Caco-2 (cell line): ENCODE results near the gene NFIA. TPM values are rescaled to one million over a fixed set of nuclear protein-coding genes. Genes with fewer than 3 reads are reported as not detected.

Source experiments
- BruUV-seq: library from RNA; stranded (reverse); fragments of 400-500 nt; replicated peaks from 2 replicates; lab custom pipeline; 2021; lab: Mats Ljungman, UMichigan
- CTCF ChIA-PET: fragments of 300-600 bp; sonication (Branson Sonifier 250); formaldehyde crosslinking; loops from one replicate; lab custom pipeline; 2022; ENCODE audit warnings: antibody characterized with exemption; lab: Charles Lee
- POLR2A ChIA-PET: fragments of 300-600 bp; sonication (Branson Sonifier 250); formaldehyde crosslinking; loops from one replicate; lab custom pipeline; 2022; ENCODE audit warnings: antibody characterized with exemption; lab: Charles Lee
- DNase-seq, 2 experiments: peaks; one replicate each; pipeline versions ENCODE4 v3.0.0 to v3.0.0-alpha.2; 2020 to 2022
- H3K27me3 ChIP-seq: replicated peaks from 2 replicates; pipeline ENCODE4 v1.6.0; 2011; ENCODE audit warnings: low read length; ENCODE audit not compliant: control insufficient read depth, insufficient read depth
- H3K36me3 ChIP-seq: 2 replicates; pipeline ENCODE4 v1.5.1; 2011; ENCODE audit warnings: low read length; ENCODE audit not compliant: control insufficient read depth, insufficient read depth
- H3K4me1 ChIP-seq: fragments of 250-450 bp; sonication (Bioruptor Pico); 2 replicates; pipeline ENCODE4 v1.5.1; 2020; ENCODE audit warnings: mild to moderate bottlenecking
- H3K4me3 ChIP-seq: 2 replicates; pipeline ENCODE4 v1.5.1; 2011; ENCODE audit warnings: low read depth, mild to moderate bottlenecking, control low read depth, low read length
- H3K9me3 ChIP-seq: fragments of 250-450 bp; sonication (Bioruptor Pico); 2 replicates; pipeline ENCODE4 v1.5.1; 2020; ENCODE audit warnings: mild to moderate bottlenecking, moderate library complexity
- H3K27ac Mint-ChIP-seq: one replicate; pipeline ENCODE4 v1.8.0; 2022; ENCODE audit warnings: mixed read lengths; ENCODE audit not compliant: unreplicated experiment
- H3K27me3 Mint-ChIP-seq: one replicate; pipeline ENCODE4 v1.8.0; 2022; ENCODE audit warnings: mixed read lengths; ENCODE audit not compliant: insufficient read depth, unreplicated experiment
- H3K36me3 Mint-ChIP-seq: one replicate; pipeline ENCODE4 v1.8.0; 2022; ENCODE audit warnings: mild to moderate bottlenecking, mixed read lengths; ENCODE audit not compliant: insufficient read depth, unreplicated experiment
- H3K4me1 Mint-ChIP-seq: one replicate; pipeline ENCODE4 v1.8.0; 2022; ENCODE audit warnings: low read depth, mixed read lengths; ENCODE audit not compliant: unreplicated experiment
- H3K4me3 Mint-ChIP-seq: one replicate; pipeline ENCODE4 v1.8.0; 2022; ENCODE audit warnings: mild to moderate bottlenecking, moderate library complexity, mixed read lengths; ENCODE audit not compliant: unreplicated experiment
- H3K9me3 Mint-ChIP-seq: one replicate; pipeline ENCODE4 v1.8.0; 2022; ENCODE audit warnings: mixed read lengths; ENCODE audit not compliant: unreplicated experiment
- intact Hi-C: fragments of 100-400 bp; cut with micrococcal nuclease; formaldehyde crosslinking; loops from one replicate; pipeline ENCODE4 v1.10.0; 2022; ENCODE audit not compliant: unreplicated experiment
- total RNA-seq: library from RNA; stranded (reverse); gene quantifications from 2 replicates; pipeline ENCODE4 v1.2.3, GENCODE V29; 2022
- TF ChIP-seq, protein P1 (sequence below), 2 experiments: fragments of 200-600 bp in 1 of 2; IDR thresholded peaks; 1 replicate in 1 of 2; 2 replicates in 1 of 2; pipeline versions ENCODE4 v1.5.1 to v1.8.0; 2011 to 2022; ENCODE audit warnings: antibody characterized with exemption in 1 of 2, control low read depth in 1 of 2, inconsistent platforms in 1 of 2, low read depth in 1 of 2, low read length in 1 of 2, mild to moderate bottlenecking in 1 of 2, moderate library complexity in 1 of 2; ENCODE audit not compliant: insufficient read depth in 1 of 2, severe bottlenecking in 1 of 2, unreplicated experiment in 1 of 2

The NFIA gene
- total RNA-seq, 1 experiment from 2014 or later, result 1.4 TPM

DNA sequence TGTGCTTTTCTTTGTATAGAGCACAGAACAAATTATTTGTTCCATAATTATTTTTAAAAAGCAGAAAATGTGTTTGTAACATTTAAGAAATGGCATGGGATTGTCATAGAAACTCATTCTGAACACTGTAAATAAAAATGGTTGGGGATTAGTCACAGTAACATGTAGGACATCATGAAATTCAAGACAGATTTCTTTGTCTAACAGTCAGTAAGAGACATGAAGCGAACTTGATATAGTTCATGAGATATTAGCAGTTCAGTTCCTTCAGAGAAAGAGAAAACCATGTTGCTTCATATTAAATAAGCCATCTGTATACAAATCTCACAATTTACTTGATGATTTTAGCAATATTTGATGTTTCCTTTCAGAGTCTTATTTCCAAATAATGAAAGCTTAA is 19.7 kb downstream of the NFIA start:
- CTCF ChIA-PET, result no interaction called here
- no peaks in the 10 kb centered on the region for H3K27me3 Mint-ChIP-seq
- no peak overlapping the region for H3K27ac Mint-ChIP-seq

DNA sequence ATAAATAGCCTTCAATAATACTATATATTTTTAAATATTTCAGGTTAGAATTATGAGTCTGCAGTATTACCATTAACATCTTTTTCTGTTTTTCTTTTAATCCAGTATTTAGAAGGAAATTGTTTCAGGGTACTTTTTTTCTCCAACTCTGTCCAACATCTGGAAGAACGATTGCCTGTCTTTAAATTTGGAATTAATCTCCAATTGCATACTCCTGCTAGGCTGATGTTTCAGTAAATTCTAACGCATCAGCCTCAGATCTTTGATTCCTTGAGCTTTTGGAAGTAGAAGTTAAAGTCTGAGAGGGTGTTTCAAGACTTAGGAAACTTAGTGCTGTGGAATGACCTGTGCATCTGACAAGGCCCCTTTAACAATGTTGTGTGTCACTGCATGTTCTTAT is 20.3 kb downstream of the NFIA start:
- no peaks in the 10 kb centered on the region for H3K36me3 ChIP-seq
- Mint-ChIP-seq H3K27me3 (no peaks in the 10 kb centered on the region), H3K4me1 (no peaks in the 10 kb centered on the region), H3K36me3 (no peaks in the 10 kb centered on the region), H3K9me3 (no peaks in the 10 kb centered on the region), H3K4me3 (no peak overlapping the region), H3K27ac (no peak overlapping the region)
- BruUV-seq, result no TSS peak
- H3K4me1 ChIP-seq, result no peaks in the 10 kb centered on the region
- no peaks in the 10 kb centered on the region; the same call in 1 of the 2 replicates for H3K27me3 ChIP-seq
- DNase-seq, result no peak
- H3K4me3 ChIP-seq, result no peak overlapping the region
- ChIA-PET CTCF (no interaction called here), POLR2A (no interaction called here)
- TF ChIP-seq, protein P1, sequence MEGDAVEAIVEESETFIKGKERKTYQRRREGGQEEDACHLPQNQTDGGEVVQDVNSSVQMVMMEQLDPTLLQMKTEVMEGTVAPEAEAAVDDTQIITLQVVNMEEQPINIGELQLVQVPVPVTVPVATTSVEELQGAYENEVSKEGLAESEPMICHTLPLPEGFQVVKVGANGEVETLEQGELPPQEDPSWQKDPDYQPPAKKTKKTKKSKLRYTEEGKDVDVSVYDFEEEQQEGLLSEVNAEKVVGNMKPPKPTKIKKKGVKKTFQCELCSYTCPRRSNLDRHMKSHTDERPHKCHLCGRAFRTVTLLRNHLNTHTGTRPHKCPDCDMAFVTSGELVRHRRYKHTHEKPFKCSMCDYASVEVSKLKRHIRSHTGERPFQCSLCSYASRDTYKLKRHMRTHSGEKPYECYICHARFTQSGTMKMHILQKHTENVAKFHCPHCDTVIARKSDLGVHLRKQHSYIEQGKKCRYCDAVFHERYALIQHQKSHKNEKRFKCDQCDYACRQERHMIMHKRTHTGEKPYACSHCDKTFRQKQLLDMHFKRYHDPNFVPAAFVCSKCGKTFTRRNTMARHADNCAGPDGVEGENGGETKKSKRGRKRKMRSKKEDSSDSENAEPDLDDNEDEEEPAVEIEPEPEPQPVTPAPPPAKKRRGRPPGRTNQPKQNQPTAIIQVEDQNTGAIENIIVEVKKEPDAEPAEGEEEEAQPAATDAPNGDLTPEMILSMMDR (IDR thresholded peaks at IDR 0.05; ENCODE audit: insufficient read depth in 1 of 2, low read depth in 1 of 2, low read length in 1 of 2, severe bottlenecking in 1 of 2, unreplicated experiment in 1 of 2), result no peak
- intact Hi-C loops, result no loop called here
- no peaks in the 10 kb centered on the region for H3K9me3 ChIP-seq

More for the DNA sequence above, 19.7 kb downstream of the NFIA start:
- Histone ChIP-seq H3K4me1 (no peaks in the 10 kb centered on the region), H3K36me3 (no peaks in the 10 kb centered on the region), H3K27me3 (no peaks in the 10 kb centered on the region; the same call in 1 of the 2 replicates), H3K9me3 (no peaks in the 10 kb centered on the region), H3K4me3 (no peak overlapping the region)
- Mint-ChIP-seq H3K9me3 (no peaks in the 10 kb centered on the region), H3K4me3 (no peak overlapping the region), H3K4me1 (no peaks in the 10 kb centered on the region), H3K36me3 (no peaks in the 10 kb centered on the region)
- BruUV-seq, result no TSS peak
- TF ChIP-seq, protein P1 (IDR thresholded peaks at IDR 0.05; ENCODE audit: insufficient read depth in 1 of 2, low read depth in 1 of 2, low read length in 1 of 2, severe bottlenecking in 1 of 2, unreplicated experiment in 1 of 2), result no peak
- POLR2A ChIA-PET, result no interaction called here
- DNase-seq, result no peak
- intact Hi-C loops, result no loop called here

DNA sequence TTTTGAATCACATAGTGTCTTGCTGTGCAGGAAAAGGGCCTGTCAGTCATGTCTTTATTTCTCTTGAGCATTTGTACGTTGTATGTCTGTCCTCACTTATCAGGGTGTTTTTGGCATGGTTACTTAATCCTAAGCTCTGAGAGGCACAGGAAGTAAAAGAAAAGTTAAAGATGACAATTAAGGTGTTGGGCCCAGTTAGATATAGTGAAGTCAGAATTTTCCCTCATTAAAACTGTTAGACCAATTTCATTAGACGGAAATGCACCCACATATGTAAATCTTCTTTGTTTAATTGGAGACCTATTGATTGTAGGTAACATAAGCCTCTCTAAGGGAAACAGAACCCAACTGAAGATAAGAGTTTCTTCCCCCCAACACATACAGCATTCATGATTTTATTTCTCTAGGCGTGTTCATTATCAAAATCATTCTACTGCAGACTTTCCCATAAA is 21.9 kb downstream of the NFIA start:
- POLR2A ChIA-PET, result no interaction called here

More for the DNA sequence above, 21.9 kb downstream of the NFIA start:
- no peaks in the 10 kb centered on the region for H3K27me3 Mint-ChIP-seq
- no peaks in the 10 kb centered on the region for H3K4me1 ChIP-seq
- no peaks in the 10 kb centered on the region for H3K4me1 Mint-ChIP-seq
- no TSS peak for BruUV-seq
- H3K27ac Mint-ChIP-seq, result no peak overlapping the region
- H3K36me3 Mint-ChIP-seq, result no peaks in the 10 kb centered on the region
- TF ChIP-seq, protein P1 (IDR thresholded peaks at IDR 0.05; ENCODE audit: insufficient read depth in 1 of 2, low read depth in 1 of 2, low read length in 1 of 2, severe bottlenecking in 1 of 2, unreplicated experiment in 1 of 2), result no peak
- no peaks in the 10 kb centered on the region for H3K36me3 ChIP-seq
- no peaks in the 10 kb centered on the region for H3K9me3 ChIP-seq
- no peak for DNase-seq
- H3K27me3 ChIP-seq, result no peaks in the 10 kb centered on the region; the same call in 1 of the 2 replicates
- intact Hi-C loops, result no loop called here
- H3K4me3 Mint-ChIP-seq, result no peak overlapping the region
- CTCF ChIA-PET, result no interaction called here
- H3K9me3 Mint-ChIP-seq, result no peaks in the 10 kb centered on the region
- H3K4me3 ChIP-seq, result no peak overlapping the region
